Activated T-cell treated with anti-CD3 and anti-CD28 coated beads for 4 hours (primary cell): ENCODE measurements around the gene SSH2.
"Not testable (repeated sequence)": the region's sequence is repeated elsewhere in the genome, so short reads cannot be mapped to it uniquely, and the experiment has no call there.

ENCODE experiments used
- DNase-seq: peaks from one replicate; pipeline ENCODE4 v3.0.0-alpha.2; 2020

Gene SSH2, protein sequence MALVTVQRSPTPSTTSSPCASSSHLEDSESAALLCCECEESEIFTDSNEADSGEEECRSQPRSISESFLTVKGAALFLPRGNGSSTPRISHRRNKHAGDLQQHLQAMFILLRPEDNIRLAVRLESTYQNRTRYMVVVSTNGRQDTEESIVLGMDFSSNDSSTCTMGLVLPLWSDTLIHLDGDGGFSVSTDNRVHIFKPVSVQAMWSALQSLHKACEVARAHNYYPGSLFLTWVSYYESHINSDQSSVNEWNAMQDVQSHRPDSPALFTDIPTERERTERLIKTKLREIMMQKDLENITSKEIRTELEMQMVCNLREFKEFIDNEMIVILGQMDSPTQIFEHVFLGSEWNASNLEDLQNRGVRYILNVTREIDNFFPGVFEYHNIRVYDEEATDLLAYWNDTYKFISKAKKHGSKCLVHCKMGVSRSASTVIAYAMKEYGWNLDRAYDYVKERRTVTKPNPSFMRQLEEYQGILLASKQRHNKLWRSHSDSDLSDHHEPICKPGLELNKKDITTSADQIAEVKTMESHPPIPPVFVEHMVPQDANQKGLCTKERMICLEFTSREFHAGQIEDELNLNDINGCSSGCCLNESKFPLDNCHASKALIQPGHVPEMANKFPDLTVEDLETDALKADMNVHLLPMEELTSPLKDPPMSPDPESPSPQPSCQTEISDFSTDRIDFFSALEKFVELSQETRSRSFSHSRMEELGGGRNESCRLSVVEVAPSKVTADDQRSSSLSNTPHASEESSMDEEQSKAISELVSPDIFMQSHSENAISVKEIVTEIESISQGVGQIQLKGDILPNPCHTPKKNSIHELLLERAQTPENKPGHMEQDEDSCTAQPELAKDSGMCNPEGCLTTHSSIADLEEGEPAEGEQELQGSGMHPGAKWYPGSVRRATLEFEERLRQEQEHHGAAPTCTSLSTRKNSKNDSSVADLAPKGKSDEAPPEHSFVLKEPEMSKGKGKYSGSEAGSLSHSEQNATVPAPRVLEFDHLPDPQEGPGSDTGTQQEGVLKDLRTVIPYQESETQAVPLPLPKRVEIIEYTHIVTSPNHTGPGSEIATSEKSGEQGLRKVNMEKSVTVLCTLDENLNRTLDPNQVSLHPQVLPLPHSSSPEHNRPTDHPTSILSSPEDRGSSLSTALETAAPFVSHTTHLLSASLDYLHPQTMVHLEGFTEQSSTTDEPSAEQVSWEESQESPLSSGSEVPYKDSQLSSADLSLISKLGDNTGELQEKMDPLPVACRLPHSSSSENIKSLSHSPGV (N-terminal part only)

DNA sequence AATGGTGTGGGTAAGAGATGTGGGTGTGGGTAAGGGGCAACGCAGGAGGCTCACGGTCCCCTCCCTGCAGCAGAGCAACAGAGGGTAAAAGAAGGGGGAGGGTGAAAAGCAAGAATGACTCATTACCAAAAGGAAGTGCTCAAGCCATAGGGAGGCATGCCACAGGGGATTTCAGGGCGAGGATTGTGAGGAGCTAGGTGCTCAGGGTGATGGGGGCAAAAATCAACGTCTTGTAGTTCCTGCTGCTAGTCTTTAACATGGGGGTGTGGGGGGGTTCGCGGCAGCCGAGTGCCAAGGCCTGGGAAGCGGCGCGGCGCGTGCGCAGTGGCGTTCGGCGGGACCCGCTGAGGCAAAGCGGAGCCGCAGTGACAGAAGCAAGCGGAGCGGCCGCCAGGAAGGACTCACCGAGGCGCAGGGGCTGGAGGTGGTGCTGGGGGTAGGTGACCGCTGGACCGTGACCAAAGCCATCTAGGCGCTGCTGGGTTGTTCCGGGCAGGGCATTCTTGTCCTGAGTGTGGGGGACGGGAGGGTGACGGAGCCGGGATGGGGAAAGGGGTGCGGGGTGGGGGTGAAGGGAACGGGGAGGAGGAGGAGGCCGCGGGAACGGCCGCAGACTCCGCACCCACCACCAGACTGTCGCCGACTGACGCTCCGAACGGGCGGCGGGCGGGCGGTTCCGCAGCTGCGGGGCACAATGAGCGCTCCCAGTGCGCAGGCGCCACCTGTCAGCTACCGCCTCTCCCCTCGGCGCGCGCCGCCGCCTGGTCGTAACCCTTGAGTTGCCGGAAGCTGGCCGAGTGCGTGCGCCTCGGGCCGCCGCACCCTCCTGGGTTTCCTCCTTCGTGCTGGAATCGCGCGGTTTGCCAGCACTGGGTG, at the start of gene SSH2:
Gene SSH2, minus strand, starts transcription at position 696 of the 876 bp plus-strand sequence. Its CDS starts 228 bp downstream, at position 468.
- DNase-seq: peak; percentile 78

- no peak for DNase-seq
Measured at GRCh38 chr17:29977836-29978235, 47.8 kb upstream of the SSH2 start.

DNA sequence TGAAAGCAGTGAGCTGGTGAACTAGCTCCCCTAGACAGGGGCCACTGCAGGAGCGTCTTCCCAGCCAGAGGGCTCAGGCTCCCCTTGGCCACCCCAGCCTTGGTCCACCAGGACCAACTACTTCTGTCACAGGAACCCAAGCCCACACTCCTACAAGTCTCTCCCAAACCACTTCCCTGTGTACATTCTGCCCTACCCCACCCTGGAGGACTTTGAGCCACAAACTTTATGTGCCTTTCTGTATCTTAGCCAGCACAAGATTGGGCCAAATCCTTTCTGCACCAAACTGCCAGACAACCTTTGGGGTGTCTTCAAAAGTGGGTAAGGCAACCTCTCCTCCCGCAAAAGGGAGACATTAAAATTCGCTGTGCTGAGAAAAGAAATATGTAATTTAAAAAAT, 43.0 kb upstream of the SSH2 start:
- no peak for DNase-seq

- DNase-seq: no peak
Measured at GRCh38 chr17:29972277-29972676, 42.2 kb upstream of the SSH2 start.

DNA sequence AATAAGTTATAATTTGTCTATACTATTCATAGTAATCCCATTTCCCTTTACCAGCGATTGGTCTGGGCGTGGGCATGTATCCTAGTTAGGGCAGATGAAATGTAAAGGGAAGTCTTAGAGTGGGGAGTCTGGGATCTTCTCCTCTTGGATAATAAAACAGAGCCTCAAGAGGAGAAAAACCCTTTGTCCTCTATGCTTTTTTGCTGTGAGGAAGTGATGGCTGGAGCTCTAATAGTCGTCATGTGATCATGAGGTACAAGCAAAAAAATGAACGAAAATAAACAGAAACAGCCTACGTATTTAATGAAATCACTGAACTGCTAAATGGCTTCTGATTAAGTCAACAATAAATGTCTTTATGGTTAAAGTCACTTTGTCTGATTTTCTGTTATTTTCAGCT, 38.2 kb upstream of the SSH2 start:
- DNase-seq: no peak

GRCh38 chr17:29962656-29963055, 32.6 kb upstream of the SSH2 start:
- DNase-seq: no peak

DNA sequence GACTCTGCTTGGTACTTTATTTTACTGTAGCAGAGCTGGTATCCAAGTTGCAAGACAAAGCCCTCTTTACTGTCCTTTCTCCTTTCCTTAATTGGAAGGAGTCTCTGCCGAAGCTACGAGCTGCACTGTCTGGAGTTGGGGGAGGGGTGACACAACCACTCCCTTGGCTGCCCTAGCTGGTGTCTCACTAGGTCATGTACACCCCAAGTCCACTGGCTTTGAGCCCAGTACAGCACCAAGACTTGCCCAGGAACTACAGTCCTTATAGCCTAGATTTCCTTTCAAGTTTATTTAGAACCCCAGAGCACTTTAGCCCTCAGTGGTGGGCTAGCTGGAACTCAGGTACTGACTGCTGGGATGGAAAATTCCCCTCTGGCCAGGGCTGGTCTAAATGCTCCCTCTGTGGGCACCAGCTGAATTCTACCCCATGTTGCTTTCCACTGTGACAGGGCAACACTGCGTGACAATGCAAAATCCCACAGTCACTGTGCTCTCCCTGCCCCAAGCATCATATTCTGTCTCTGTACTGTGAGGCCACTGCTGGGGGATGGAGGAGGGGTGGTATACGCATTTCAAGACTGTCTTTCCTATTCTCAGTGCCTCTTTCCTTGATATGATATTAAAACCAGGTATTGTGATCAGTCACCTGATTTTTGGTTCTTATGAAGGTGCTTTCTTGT, 29.8 kb upstream of the SSH2 start:
- no peak for DNase-seq

- no peak for DNase-seq
Measured at GRCh38 chr17:29958947-29959657, 29.1 kb upstream of the SSH2 start.

DNA sequence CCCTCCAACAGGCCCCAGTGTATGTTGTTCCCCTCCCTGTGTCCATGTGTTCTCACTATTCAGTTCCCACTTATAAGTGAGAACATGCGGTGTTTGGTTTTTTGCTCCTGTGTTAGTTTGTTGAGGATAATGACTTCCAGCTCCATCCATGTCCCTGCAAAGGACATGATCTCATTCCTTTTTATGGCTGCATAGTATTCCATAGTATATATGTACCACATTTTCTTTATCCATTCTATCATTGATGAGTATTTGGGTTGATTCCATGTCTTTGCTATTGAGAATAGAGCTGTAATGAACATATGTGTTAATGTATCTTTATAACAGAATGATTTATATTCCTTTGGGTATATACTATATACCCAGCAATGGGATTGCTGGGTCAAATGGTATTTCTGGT, 27.5 kb upstream of the SSH2 start:
- not testable (repeated sequence) for DNase-seq

DNA sequence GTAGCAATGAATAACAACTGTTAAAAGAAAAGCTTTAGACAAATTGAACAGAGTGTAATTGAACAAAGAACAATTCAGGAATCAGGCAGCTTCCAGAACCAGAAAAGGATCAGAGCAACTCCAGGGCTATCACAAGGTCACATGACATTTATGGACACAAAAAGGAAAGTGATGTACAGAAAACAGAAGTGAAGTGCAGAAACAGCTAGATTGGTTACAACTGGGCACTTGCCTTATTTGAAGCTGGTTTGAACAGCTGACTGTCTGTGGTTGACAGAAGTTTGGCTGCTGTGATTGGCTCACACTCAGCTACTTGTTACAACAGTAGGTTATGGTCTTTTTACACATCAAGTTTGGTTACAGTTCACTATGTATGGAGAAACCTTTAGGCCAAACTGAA, 26.2 kb upstream of the SSH2 start:
- no peak for DNase-seq

DNA sequence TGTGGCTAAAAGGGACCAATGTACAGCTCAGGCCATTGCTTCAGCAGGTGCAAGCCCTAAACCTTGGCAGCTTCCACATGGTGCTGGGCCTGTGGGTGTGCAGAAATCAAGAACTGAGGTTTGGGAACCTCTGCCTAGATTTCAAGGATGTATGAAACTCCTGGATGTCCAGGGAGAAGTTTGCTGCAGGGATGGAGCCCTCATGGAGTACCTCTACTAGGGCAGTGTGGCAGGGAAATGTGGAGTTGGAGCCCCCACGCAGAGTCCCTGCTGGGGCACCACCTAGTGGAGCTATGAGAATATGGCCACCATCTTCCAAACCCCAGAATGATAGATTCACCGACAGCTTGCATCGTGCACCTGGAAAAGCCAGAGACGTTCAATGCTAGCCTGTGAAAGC, 24.4 kb upstream of the SSH2 start:
- DNase-seq: no peak

DNA sequence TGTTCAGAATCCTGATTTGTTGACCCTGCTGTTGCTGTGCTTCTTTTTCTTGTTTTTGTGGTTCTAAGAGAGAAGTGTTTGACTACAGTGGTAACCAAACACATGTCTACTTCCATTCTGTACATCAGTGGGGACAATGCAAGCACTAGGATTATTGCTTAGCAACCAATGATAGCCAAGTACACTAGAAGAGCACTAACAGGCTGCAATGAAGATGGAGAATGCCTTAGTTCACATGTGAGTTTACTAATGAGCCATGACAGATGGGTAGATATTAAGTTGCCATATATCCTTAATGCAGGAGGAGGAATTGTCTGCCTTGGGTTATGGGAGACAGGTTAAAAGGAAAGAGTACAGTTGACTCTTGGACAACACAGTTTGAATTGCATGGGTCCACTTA, 19.7 kb upstream of the SSH2 start:
- DNase-seq: no peak

- DNase-seq: no peak
Measured at GRCh38 chr17:29948448-29949215, 18.6 kb upstream of the SSH2 start.

- DNase-seq: no peak
Measured at GRCh38 chr17:29945281-29945680, 15.3 kb upstream of the SSH2 start.

GRCh38 chr17:29941334-29941733, 11.3 kb upstream of the SSH2 start, which contains the start of gene EFCAB5:
Gene EFCAB5, plus strand, starts transcription at chr17:29941634. Its CDS starts 163 bp downstream, at chr17:29941797.
- DNase-seq: no peak

- no peak for DNase-seq
Measured at GRCh38 chr17:29936724-29937123, 6.7 kb upstream of the SSH2 start.

- DNase-seq: not testable (repeated sequence)
Measured at GRCh38 chr17:29935909-29936308, 5.9 kb upstream of the SSH2 start.

DNA sequence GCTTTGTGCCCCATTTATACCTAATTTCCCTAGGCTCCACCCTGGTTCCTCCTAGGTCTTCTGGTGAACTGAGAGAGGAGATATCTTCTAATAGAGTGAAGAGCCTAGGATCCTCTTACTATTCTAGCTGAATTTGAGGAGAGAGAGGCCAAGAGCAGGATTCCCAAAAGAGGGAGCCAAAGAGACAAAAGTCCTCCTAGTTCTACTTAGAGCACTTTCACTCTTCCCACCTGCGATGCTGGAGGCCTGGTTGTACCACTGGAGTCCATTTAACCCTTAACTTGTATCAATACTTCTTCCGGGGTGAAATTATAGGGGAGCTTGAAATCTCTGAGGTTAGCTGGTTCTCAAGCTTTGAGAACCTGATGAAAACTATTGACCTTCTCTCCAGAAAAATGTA, 3.4 kb upstream of the SSH2 start:
- DNase-seq: no peak

GRCh38 chr17:29931231-29931932, 1.4 kb upstream of the SSH2 start:
- DNase-seq: peak; percentile 52
